Parathyroid adenoma (tissue), 2 donors: Measurements from ENCODE around the gene DIPK1A.

ENCODE experiments used
- H2AFZ ChIP-seq: fragments of 300-600 bp; sonication (generic); one replicate; pipeline ENCODE4 v1.7.0; 2017; ENCODE audit warnings: antibody characterized with exemption, mild to moderate bottlenecking
- H3K27ac ChIP-seq: fragments of 300-600 bp; sonication (generic); one replicate; pipeline ENCODE4 v1.7.0; 2017
- H3K27me3 ChIP-seq: fragments of 300-600 bp; sonication (generic); one replicate; pipeline ENCODE4 v1.7.0; 2017; ENCODE audit warnings: low read length; ENCODE audit not compliant: control insufficient read depth, insufficient read depth
- H3K36me3 ChIP-seq: fragments of 300-600 bp; sonication (generic); one replicate; pipeline ENCODE4 v1.7.0; 2017; ENCODE audit warnings: low read length; ENCODE audit not compliant: control insufficient read depth, insufficient read depth
- H3K4me1 ChIP-seq: fragments of 300-600 bp; sonication (generic); one replicate; pipeline ENCODE4 v1.7.0; 2017; ENCODE audit warnings: control low read depth
- H3K4me2 ChIP-seq: fragments of 300-600 bp; sonication (generic); one replicate; pipeline ENCODE4 v1.7.0; 2017; ENCODE audit warnings: low read length
- H3K4me3 ChIP-seq: fragments of 300-600 bp; sonication (generic); one replicate; pipeline ENCODE4 v1.7.0; 2017; ENCODE audit warnings: low read depth, low read length
- H3K79me2 ChIP-seq: fragments of 300-600 bp; sonication (generic); one replicate; pipeline ENCODE4 v1.7.0; 2017; ENCODE audit warnings: control low read depth
- H3K9ac ChIP-seq: fragments of 300-600 bp; sonication (generic); one replicate; pipeline ENCODE4 v1.7.0; 2017; ENCODE audit warnings: mild to moderate bottlenecking
- H3K9me3 ChIP-seq: fragments of 300-600 bp; sonication (generic); one replicate; pipeline ENCODE4 v1.7.0; 2017; ENCODE audit warnings: low read length; ENCODE audit not compliant: control insufficient read depth
- TF ChIP-seq, protein P1 (sequence below): fragments of 300-600 bp; sonication (generic); IDR thresholded peaks from one replicate; pipeline ENCODE4 v1.7.0; 2017; ENCODE audit warnings: antibody characterized with exemption, mild to moderate bottlenecking
- donor health status: primary hyperparathyroidism.

DIPK1A gene

DNA sequence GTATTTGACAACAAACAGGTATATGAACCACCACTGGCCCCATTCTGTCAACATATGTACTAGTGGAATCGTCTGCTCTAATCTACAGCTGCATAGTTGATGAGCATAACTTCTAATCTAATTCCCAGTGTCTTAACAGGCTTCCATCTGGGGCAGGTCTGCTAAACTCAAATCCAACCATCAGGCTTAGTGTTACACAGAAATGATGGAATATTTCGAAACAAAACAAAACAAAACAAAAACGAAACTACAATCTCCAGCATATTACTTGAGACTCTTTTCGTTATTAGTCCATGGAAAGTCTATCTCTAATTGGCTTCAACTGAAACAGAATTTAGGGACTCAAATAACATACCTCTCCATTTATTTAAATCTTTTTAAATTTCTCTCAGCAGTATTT, 37.6 kb downstream of the DIPK1A start:
- Histone ChIP-seq H3K36me3 (no peaks in the 10 kb centered on the region), H3K4me3 (no peak overlapping the region), H2AFZ (no peak overlapping the region), H3K4me2 (no peak overlapping the region), H3K27me3 (no peaks in the 10 kb centered on the region), H3K9ac (no peak overlapping the region), H3K79me2 (no peaks in the 10 kb centered on the region), H3K9me3 (no peaks in the 10 kb centered on the region), H3K4me1 (no peaks in the 10 kb centered on the region), H3K27ac (no peak overlapping the region)
- TF ChIP-seq, protein P1, sequence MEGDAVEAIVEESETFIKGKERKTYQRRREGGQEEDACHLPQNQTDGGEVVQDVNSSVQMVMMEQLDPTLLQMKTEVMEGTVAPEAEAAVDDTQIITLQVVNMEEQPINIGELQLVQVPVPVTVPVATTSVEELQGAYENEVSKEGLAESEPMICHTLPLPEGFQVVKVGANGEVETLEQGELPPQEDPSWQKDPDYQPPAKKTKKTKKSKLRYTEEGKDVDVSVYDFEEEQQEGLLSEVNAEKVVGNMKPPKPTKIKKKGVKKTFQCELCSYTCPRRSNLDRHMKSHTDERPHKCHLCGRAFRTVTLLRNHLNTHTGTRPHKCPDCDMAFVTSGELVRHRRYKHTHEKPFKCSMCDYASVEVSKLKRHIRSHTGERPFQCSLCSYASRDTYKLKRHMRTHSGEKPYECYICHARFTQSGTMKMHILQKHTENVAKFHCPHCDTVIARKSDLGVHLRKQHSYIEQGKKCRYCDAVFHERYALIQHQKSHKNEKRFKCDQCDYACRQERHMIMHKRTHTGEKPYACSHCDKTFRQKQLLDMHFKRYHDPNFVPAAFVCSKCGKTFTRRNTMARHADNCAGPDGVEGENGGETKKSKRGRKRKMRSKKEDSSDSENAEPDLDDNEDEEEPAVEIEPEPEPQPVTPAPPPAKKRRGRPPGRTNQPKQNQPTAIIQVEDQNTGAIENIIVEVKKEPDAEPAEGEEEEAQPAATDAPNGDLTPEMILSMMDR: no peak

DNA sequence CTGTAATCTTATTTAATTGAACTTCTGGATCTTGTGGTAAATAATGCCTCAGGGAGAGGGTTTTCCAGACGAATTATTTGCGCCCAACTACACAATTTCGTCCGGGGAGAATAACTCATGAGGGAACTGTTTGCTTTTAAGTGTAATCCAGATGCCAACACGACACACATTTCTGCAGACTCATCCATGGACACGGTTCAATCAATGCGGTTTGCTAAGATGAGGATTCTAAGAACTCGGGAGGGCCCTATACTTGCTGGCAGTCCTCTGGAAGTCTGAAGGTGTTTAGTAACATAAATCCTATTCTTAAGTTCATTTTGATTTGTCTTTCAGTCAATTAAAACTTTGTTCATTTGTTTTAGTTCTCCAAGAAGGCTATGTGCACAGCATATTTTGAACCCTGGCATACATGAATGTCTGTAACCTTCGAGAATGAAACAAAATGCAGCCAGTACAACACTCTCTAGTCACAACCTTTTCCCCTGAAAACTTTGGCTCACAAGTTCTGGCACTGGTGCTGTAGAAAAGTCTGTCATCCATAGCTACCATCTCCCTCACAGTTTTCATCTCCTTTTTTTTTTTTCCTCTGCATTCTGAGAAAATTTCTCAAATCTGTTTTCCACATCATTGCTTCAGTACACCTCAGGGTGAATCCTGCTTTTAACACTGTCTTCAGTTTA, 38.8 kb downstream of the DIPK1A start:
- H3K79me2 ChIP-seq: no peaks in the 10 kb centered on the region
- TF ChIP-seq, protein P1: no peak
- H3K27me3 ChIP-seq: no peaks in the 10 kb centered on the region
- H3K4me1 ChIP-seq: no peaks in the 10 kb centered on the region
- H3K4me3 ChIP-seq: peak overlapping the region; percentile 8
- H2AFZ ChIP-seq: peak overlapping the region; percentile 46
- H3K4me2 ChIP-seq: peak overlapping the region; percentile 28
- H3K27ac ChIP-seq: peak overlapping the region; percentile 64
- no peak overlapping the region for H3K9ac ChIP-seq
- no peaks in the 10 kb centered on the region for H3K9me3 ChIP-seq
- H3K36me3 ChIP-seq: no peaks in the 10 kb centered on the region

DNA sequence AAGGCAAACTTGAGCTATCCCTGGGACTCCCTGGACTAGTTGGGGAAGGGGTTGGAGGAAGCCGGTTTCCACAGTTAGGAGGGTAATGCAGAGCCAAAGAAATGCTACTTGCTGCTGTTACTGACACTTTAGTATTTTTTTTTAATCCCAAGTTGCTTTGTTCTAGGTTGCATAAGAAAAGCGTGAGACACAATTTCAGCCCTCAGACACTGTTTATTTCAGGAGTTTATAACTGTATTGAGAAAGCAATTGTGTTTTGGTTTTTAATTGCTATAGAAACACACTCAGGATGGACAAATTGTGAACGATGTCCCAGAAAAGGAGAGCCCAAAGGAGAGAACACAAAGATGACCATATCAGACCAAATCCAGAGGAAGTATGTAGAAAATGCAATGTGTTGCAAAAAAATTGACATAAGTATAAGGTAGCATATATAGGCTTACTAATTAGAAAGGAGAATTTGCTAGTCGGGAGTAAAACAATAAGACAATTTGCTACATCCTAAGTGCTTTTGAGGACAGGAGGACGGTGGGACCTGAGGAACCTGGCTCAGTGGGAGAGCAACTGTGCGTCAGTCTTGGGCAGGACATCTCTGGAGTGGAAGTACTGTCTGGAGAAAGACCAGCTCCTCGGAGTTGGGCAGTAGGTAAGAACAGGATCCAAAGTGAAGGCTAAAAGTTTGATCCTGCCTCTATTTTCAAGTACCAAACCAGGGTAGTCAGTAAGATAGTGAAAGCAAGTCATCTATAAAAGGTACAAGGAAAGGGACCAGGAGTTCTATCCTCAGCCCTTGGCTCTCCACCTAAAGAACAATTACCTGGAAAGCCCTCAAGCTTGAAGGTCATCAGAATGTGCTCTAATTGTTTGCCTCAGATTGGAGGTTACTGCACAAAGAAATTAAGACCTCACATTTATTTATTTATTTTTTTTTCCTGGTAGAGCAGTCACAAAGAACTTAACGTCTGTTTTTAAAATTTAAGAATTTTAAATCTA, 39.9 kb downstream of the DIPK1A start:
- TF ChIP-seq, protein P1: no peak
- H3K27me3 ChIP-seq: no peaks in the 10 kb centered on the region
- no peaks in the 10 kb centered on the region for H3K79me2 ChIP-seq
- no peaks in the 10 kb centered on the region for H3K4me1 ChIP-seq
- no peaks in the 10 kb centered on the region for H3K9me3 ChIP-seq
- no peaks in the 10 kb centered on the region for H3K36me3 ChIP-seq
- no peak overlapping the region for H2AFZ ChIP-seq
- no peak overlapping the region for H3K4me2 ChIP-seq
- H3K27ac ChIP-seq: no peak overlapping the region
- H3K4me3 ChIP-seq: no peak overlapping the region
- no peak overlapping the region for H3K9ac ChIP-seq

DNA sequence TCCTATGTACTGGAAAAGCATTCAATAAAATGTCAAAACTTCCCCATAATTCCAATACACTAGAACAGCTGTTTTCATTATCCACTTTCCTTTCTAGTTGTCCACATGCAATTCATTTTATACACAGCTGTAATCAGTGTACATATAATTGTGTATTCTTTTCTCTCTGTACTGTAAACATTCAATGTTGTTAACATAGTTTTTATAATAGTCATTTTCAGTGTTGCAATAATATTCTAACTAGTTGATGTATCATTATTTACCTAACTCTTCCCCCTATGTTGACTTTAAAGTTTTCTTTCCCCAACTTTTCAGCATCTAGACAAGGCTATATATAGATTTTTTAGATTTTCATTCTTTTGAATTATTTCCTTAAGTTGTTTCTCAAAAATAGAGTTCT, 44.4 kb downstream of the DIPK1A start:
- Histone ChIP-seq H3K4me3 (no peak overlapping the region), H3K27me3 (no peaks in the 10 kb centered on the region), H3K9me3 (no peaks in the 10 kb centered on the region)

More for the DNA sequence above, 44.4 kb downstream of the DIPK1A start:
- no peaks in the 10 kb centered on the region for H3K79me2 ChIP-seq
- TF ChIP-seq, protein P1: no peak
- H2AFZ ChIP-seq: no peak overlapping the region
- no peak overlapping the region for H3K9ac ChIP-seq
- H3K27ac ChIP-seq: no peak overlapping the region
- no peaks in the 10 kb centered on the region for H3K36me3 ChIP-seq
- H3K4me1 ChIP-seq: no peaks in the 10 kb centered on the region
- H3K4me2 ChIP-seq: no peak overlapping the region
